ENCODE measurements around the gene MOGAT3. TPM values are rescaled to one million over a fixed set of nuclear protein-coding genes. Genes with fewer than 3 reads are reported as not detected.

Gene MOGAT3
- total RNA-seq, 1 donor from 2014 or later: 3.9 TPM

DNA sequence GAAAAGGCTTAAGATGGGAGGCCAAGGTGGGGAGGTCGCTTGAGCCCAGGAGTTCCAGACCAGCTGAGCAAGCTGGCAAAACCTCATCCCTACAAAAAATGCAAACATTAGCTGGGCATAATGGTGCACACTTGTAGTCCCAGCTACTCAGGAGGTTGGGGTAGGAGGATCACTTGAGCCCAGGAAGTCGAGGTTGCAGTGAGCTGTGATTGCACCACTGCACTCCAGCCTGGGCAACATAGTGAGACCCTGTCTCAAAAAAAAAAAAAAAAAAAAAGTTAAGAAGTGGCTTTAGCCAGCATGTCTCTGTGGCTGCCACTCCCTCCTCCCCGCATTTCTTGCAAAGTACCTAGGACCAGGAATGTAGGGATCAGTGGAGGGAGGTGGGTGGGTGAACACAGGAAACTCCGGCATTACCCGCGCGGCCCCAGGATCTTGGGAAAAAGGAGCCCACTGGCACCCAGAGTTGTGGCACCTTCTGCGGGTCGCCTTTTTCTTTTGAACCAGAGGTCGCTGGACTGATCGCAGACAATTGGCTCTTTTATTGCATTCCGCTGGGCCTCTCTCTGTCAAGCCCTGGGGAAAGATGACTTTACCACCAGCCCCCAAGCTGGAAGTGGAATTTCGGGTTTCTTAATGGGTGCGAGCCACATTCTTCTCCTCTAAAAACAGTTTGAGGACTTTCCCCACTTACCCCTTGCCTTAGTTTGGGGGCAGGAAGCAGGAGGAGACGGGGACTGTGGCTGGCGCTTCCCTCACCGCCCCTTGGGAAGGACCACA lies 39.0 kb downstream of the MOGAT3 start:
- no peak for DNase-seq (ENCODE audit: low spot score)

- DNase-seq (ENCODE audit: low spot score): no peak
Measured at GRCh38 chr7:101160910-101161309, 39.9 kb downstream of the MOGAT3 start.

DNA sequence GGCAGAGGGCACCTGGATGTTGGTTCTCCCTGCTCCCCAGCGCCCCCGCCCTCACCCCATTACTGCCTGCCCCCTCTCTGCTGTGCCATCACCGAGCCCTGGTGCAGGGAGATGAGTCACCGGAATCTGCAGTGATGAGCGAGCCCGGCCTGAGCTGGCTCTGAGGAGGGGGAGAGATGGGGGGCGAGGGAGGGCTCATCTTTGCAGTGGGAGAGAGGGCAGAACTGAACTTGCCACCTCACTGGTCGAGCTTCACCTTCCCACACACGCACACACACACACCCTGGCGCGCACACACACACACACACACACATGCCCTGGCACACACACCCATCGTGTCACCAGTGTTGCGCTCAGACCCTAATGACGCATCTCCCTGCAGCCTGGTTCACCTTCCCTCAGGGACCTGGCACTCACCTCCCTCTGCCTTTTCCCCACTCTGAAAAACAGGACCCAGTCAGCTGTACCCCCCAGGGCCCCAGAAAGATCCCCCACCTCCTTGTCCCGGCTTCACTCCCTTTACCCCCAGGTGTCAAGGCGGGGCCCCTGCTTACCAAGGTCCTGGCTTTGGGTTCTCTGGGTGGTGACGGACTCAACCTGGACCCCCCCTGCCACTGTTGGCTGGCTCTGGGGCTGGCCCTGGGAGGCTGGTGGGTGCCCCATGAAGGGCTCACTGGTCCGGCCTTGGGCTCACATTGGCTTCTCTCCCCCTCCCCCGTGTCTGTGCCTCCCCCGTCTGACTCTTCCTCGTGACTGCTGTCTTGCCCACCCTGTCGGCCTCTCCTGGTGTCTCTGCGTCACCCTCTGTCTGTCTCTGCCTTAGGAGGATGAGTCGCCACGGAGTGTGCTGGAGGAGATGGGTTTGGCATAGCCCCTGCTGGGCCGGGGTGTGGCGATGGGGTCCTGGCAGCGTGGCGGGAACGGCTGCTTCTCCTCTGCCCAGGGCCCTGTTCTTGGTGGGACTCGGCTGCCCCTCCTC lies 40.9 kb downstream of the MOGAT3 start:
- DNase-seq (ENCODE audit: low spot score): no peak

GRCh38 chr7:101156866-101157589 lies 43.8 kb downstream of the MOGAT3 start:
- no peak for DNase-seq (ENCODE audit: low spot score)

DNA sequence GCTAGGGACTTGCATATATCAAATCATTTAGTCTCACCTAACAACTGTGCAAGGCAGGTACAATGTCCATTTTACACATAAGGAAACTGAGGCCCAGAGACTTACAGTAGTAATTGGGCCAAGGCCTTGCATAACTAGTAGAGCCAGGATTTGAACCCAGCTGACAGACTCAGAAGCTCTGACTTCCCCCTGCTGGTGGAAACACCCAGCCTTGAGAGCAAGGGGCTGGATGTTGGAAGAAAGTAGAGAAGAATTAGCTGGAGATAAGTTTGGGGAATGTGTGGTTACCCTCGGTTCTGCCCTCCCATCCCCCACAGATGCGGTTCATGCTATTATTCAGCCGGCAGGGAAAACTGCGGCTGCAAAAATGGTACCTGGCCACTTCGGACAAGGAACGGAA lies 44.6 kb downstream of the MOGAT3 start:
- DNase-seq (ENCODE audit: low spot score): no peak

DNA sequence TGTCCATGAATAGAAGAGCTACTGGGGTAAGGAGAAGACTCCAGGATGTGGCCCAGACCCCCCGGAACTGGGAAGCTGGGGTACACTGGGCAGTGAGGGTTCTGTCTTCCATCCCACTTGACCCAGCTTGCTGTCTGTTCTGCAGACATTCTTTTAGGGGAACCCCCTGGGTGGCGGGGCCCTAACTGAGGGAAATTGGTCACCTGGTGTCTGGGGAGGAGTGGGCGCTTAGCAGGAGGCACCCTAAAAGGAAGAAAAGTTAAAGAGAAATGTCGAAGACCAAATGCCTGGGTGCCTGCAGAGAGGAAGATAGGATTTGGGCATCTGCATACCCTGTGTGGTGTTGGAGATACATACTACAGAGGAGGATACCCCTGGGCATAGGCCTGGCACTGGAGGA lies 45.5 kb downstream of the MOGAT3 start:
- DNase-seq (ENCODE audit: low spot score): no peak

DNA sequence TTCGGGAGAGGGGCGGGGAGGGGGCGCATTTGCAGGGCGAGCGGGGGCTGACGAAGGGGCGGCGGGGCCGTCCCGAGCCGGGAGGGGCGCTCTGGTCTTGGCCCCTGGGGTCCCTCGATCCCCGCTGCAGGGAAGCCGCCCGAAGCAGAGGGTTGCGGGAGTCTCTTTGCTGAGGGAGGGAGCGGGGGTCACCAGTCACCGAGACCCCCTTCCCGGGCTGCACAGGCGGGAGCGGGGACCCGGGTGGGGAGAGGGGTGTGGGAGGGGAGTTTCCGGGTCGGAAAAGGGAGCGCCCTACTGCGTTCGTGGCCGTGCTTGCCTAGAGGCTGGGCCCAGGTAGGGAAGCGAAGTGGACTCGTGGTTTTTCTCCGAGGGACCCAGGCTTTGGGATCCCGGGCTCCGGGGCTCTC lies 46.1 kb downstream of the MOGAT3 start:
- no peak for DNase-seq (ENCODE audit: low spot score)

DNA sequence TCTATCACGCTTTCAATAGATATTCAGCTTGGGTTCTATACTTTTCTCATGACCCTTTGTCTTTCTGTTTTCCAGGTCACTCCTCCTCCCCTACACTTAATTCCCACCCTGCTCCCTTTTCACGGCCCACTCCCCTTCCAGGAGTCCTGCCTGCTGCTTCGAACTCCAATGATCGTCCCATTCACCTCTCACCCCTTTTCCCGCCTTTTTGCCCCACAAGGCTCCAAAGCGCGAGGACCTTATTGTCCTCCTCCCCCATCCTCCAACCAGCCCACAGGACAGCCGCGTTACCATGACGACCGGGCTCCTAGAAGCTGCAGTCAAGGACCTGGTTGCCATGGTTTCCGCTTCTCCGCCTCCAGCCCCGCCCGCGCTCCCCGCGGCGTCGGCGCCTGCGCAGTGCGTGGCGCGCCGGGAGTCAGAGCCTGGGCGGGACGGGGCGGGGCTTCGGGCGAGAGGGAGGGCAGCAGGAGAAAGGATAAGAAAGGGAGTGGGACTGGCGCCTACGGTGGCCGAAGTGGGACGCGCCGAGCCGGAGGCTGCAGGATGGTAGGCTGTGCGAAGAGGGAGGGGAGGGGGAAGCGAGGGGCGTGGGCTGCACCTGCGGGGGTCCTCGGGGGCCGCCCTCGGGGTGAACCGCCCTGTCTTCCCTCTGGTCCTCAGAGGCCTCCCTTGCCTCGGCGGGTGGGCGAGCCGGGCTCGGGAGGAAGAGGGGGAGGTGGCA lies 46.7 kb downstream of the MOGAT3 start, which contains the start of gene AP1S1:
Gene AP1S1, plus strand, starts transcription at position 508 of the 724 bp plus-strand sequence. Its CDS starts 39 bp downstream, at position 547.
- peak; percentile 97 for DNase-seq (ENCODE audit: low spot score)

- no peak for DNase-seq (ENCODE audit: low spot score)
Measured at GRCh38 chr7:101151908-101152651, 48.8 kb downstream of the MOGAT3 start.

Other genes starting within 250 kb of the MOGAT3 start
- 2.9 TPM for gene MUC12, start 231.5 kb downstream of the MOGAT3 start, total RNA-seq (ENCODE audit: insufficient read depth, low replicate concordance)
- 1.7 TPM for gene MUC17, start 181.0 kb downstream of the MOGAT3 start, total RNA-seq (ENCODE audit: insufficient read depth, low replicate concordance)
- 22.4 TPM for gene TRIM56, start 115.6 kb downstream of the MOGAT3 start, total RNA-seq (ENCODE audit: insufficient read depth, low replicate concordance)
- 152 TPM for gene SERPINE1, start 73.9 kb downstream of the MOGAT3 start, total RNA-seq (ENCODE audit: insufficient read depth, low replicate concordance)
- gene AP1S1, start 46.6 kb downstream of the MOGAT3 start, total RNA-seq (ENCODE audit: insufficient read depth, low replicate concordance): 43.6 TPM
- gene VGF, start 35.5 kb downstream of the MOGAT3 start, total RNA-seq (ENCODE audit: insufficient read depth, low replicate concordance): not detected
- 1.2 TPM for gene NAT16, start 20.7 kb downstream of the MOGAT3 start, total RNA-seq (ENCODE audit: insufficient read depth, low replicate concordance)
- 32.7 TPM for gene PLOD3, start 16.5 kb upstream of the MOGAT3 start, total RNA-seq (ENCODE audit: insufficient read depth, low replicate concordance)
- gene ZNHIT1, start 17.1 kb upstream of the MOGAT3 start, total RNA-seq (ENCODE audit: insufficient read depth, low replicate concordance): 56.3 TPM
- gene CLDN15, start 36.8 kb upstream of the MOGAT3 start, total RNA-seq (ENCODE audit: insufficient read depth, low replicate concordance): 7.5 TPM
- gene FIS1, start 44.0 kb upstream of the MOGAT3 start, total RNA-seq (ENCODE audit: insufficient read depth, low replicate concordance): 179 TPM
- 11.3 TPM for gene IFT22, start 120.8 kb upstream of the MOGAT3 start, total RNA-seq (ENCODE audit: insufficient read depth, low replicate concordance)
- gene COL26A1, start 161.8 kb upstream of the MOGAT3 start, total RNA-seq (ENCODE audit: insufficient read depth, low replicate concordance): 1.4 TPM

All from umbilical cord (tissue), 2 donors.